Heart left ventricle (tissue), 16 donors: ENCODE data around the gene DHX8. TPM values are rescaled to one million over a fixed set of nuclear protein-coding genes. Genes with fewer than 3 reads are reported as not detected.
A peak's percentile ranks its signal among the peaks of the same experiment; 100 is the strongest.

Source experiments
- ATAC-seq, 4 donors: fragments of 200-7000 bp; cut with Tn5 transposase; one replicate each; pipeline ENCODE4 v1.9.1; 2020 to 2022; ENCODE audit warnings: moderate library complexity in 4 of 4, mild to moderate bottlenecking in 3 of 4, moderate number of reproducible peaks in 1 of 4
- DNase-seq, 5 donors: peaks; one replicate each; pipeline ENCODE4 v3.0.0-alpha.2; 2020
- H3K27ac ChIP-seq, 12 donors: fragments of 200-600 bp; sonication (generic) in 4 of 12; one replicate each; pipeline versions ENCODE4 v1.5.0 to v1.8.0; 2016 to 2022; ENCODE audit warnings: mild to moderate bottlenecking in 2 of 12
- H3K27me3 ChIP-seq, 9 donors: fragments of 200-600 bp; sonication (generic) in 2 of 9; one replicate each; pipeline versions ENCODE4 v1.5.1 to v1.8.0; 2016 to 2022; ENCODE audit warnings: mild to moderate bottlenecking in 3 of 9
- H3K36me3 ChIP-seq, 9 donors: fragments of 200-600 bp; sonication (generic) in 2 of 9; one replicate each; pipeline versions ENCODE4 v1.5.0 to v1.8.0; 2018 to 2022; ENCODE audit warnings: mild to moderate bottlenecking in 2 of 9
- H3K4me1 ChIP-seq, 12 donors: fragments of 200-600 bp; sonication (generic) in 4 of 12; one replicate each; pipeline versions ENCODE4 v1.5.0 to v1.8.0; 2016 to 2022; ENCODE audit warnings: mild to moderate bottlenecking in 3 of 12
- H3K4me3 ChIP-seq, 12 donors: fragments of 200-600 bp; sonication (generic) in 4 of 12; one replicate each; pipeline versions ENCODE4 v1.5.0 to v1.8.0; 2017 to 2022; ENCODE audit warnings: mild to moderate bottlenecking in 9 of 12, moderate library complexity in 4 of 12
- H3K9me3 ChIP-seq, 12 donors: fragments of 200-600 bp; sonication (generic) in 4 of 12; one replicate each; pipeline versions ENCODE4 v1.5.0 to v1.8.0; 2016 to 2022; ENCODE audit warnings: mild to moderate bottlenecking in 1 of 12
- CTCF ChIP-seq, 12 donors: fragments of 200-600 bp; sonication (generic) in 4 of 12; IDR thresholded peaks; one replicate each; pipeline versions ENCODE4 v1.5.0 to v1.8.0; 2018 to 2022; ENCODE audit warnings: antibody characterized with exemption in 12 of 12, mild to moderate bottlenecking in 5 of 12
- POLR2A ChIP-seq, 2 donors: fragments of 450-650 bp; IDR thresholded peaks; one replicate each; pipeline ENCODE4 v1.6.1; 2017; ENCODE audit warnings: antibody characterized with exemption in 2 of 2, mild to moderate bottlenecking in 2 of 2, moderate library complexity in 2 of 2
- WGBS, 4 donors: extraction: QIAGEN DNeasy Blood & Tissue Kit in 2 of 4; methylation state at CpG; one replicate each; pipeline versions ENCODE4 v1.1.5 to v1.1.7; 2013 to 2018; 5-methylcytosine and 5-hydroxymethylcytosine counted together
- intact Hi-C, 10 donors: fragments of 100-400 bp; cut with DNase I; formaldehyde crosslinking; loops; one replicate each; pipeline versions ENCODE4 v1.11.1 to v1.14.2; 2022
- polyA plus RNA-seq, 2 donors: library from polyadenylated mRNA; stranded (reverse); fragments of 200-250 nt; gene quantifications; one replicate each; pipeline ENCODE4 v1.2.3, GENCODE V29; 2013
- total RNA-seq, 9 donors: library from RNA; depleted of rRNA in 2 of 9; stranded (reverse); fragments of >200 nt in 2 of 9; fragmentation: NEBNext Ultra II Directional in 3 of 9; extraction: Animal tissue kit (Norgen Biotek cat#: 25700) in 3 of 9; gene quantifications; one replicate each; pipeline versions ENCODE4 v1.1.0 to v1.2.4, GENCODE V29; 2016 to 2023
- donor health status: ischemic (EF 13 %, LVEDD 7.1; RV severe dilation, severe dysfunction).
- donor health status: healthy with polysubstance abuse.
- donor health status: DM: no; HTN: yes; CAD: no.
- donor health status: DM: no; HTN: no; CAD: no.
- donor health status: ischemic (EF 25% LVEDD 6.9; RV normal size, moderate dysfunction).
- donor health status: ischemic (EF 25% LVEDD 5.7; RV mildly dilated, moderate dysfunction).
- donor health status: healthy.
- donor health status: DM: yes; HTN: yes; CAD: no.
- donor health status: ischemic (EF 35%, LVEDD 5.7; RV mildly dilated, moderate dysfunction).
- donor health status: nonischemic (EF 11% LVEDD 7.7; RV severe dilation, severe dysfunction).
- donor health status: DM: yes; HTN: yes; CAD: no.
- donor health status: PGD.
- donor health status: ischemic (EF 29% LVEDD 5.4; RV normal size, mild dysfunction).
- donor health status: nonischemic (EF 23%, LVEDD 6.1; RV moderate dilation, normal function).

Gene DHX8
- total and polyA plus RNA-seq, 11 donors, result 13.4 to 41.0 (median 28.1) TPM

GRCh38 chr17:43524945-43525575 is 41.3 kb downstream of the DHX8 start:
- Histone ChIP-seq H3K4me1 (peaks cover 2 to 28% (median 13%) of the 10 kb centered on the region in 12 donors), H3K27me3 (no peaks in the 10 kb centered on the region), H3K36me3 (peaks cover 0 to 85% (median 68%) of the 10 kb centered on the region in 9 donors), H3K4me3 (no peak overlapping the region), H3K27ac (peak overlapping the region in 2 of 12 donors; percentile 38 to 51), H3K9me3 (no peaks in the 10 kb centered on the region)
- TF ChIP-seq CTCF (IDR thresholded peaks at IDR 0.05) (no peak), POLR2A (IDR thresholded peaks at IDR 0.05) (no peak)
- ATAC-seq, result no peak
- WGBS, 4 donors, result 80 to 92% (median 91%) methylated on average over 8 of the region's 8 CpGs
- intact Hi-C loops, result loop anchor here in 5 of 10 donors (2.0 to 5.0 kb wide), 4 partner anchors 37 to 150 kb away; no protein-coding TSS in a partner anchor
- no peak for DNase-seq

GRCh38 chr17:43526886-43527648 is 43.3 kb downstream of the DHX8 start:
- H3K4me3 ChIP-seq, result no peak overlapping the region
- ATAC-seq (no peak), DNase-seq (no peak)
- H3K9me3 ChIP-seq, result no peaks in the 10 kb centered on the region
- peaks cover 0 to 65% (median 48%) of the 10 kb centered on the region in 9 donors for H3K36me3 ChIP-seq
- no peaks in the 10 kb centered on the region for H3K27me3 ChIP-seq
- intact Hi-C loops, result no loop called here
- 83 to 86% (median 85%) methylated on average over 6 to 7 of the region's 7 CpGs for WGBS, 4 donors
- H3K4me1 ChIP-seq, result peaks cover 4 to 43% (median 28%) of the 10 kb centered on the region in 12 donors
- H3K27ac ChIP-seq, result peak overlapping the region in 7 of 12 donors; percentile 7 to 67 (median 50)
- TF ChIP-seq CTCF (IDR thresholded peaks at IDR 0.05), result no peak
- no peak for TF ChIP-seq POLR2A (IDR thresholded peaks at IDR 0.05)

- intact Hi-C loops, result no loop called here
- H3K4me1 ChIP-seq, result peaks cover 4 to 43% (median 28%) of the 10 kb centered on the region in 12 donors
- no peaks in the 10 kb centered on the region for H3K9me3 ChIP-seq
- no peak overlapping the region for H3K4me3 ChIP-seq
- WGBS, 4 donors, result 40 to 69% (median 55%) methylated on average over 12 to 13 of the region's 13 CpGs
- H3K27ac ChIP-seq, result peak overlapping the region in 9 of 12 donors; percentile 11 to 67 (median 50)
- ATAC-seq, result peak; percentile 12 to 47 (median 28)
- DNase-seq, result peak; percentile 37 to 76 (median 66)
- no peaks in the 10 kb centered on the region for H3K27me3 ChIP-seq
- peaks cover 0 to 51% (median 34%) of the 10 kb centered on the region in 9 donors for H3K36me3 ChIP-seq
- TF ChIP-seq POLR2A (IDR thresholded peaks at IDR 0.05), result no peak
- no peak for TF ChIP-seq CTCF (IDR thresholded peaks at IDR 0.05)
Measured at GRCh38 chr17:43528319-43528987, 44.7 kb downstream of the DHX8 start.
